Prostate gland (tissue), 2 donors: Measurements from ENCODE around the gene PDE7B. TPM values are rescaled to one million over a fixed set of nuclear protein-coding genes. Genes with fewer than 3 reads are reported as not detected.

Experiments used
- DNase-seq: peaks from one replicate; pipeline ENCODE4 v3.0.0-alpha.2; 2019; ENCODE audit warnings: low spot score
- H3K27ac ChIP-seq, 2 donors: fragments of 200-600 bp; sonication (generic); 2 replicates each; pipeline ENCODE4 v1.5.1; 2017 to 2019
- H3K27me3 ChIP-seq: fragments of 200-600 bp; sonication (generic); replicated peaks from 2 replicates; pipeline ENCODE4 v1.5.1; 2019; ENCODE audit not compliant: insufficient read depth
- H3K36me3 ChIP-seq, 2 donors: fragments of 200-600 bp; sonication (generic); 1 replicate in 1 of 2; 2 replicates in 1 of 2; pipeline versions ENCODE4 v1.5.1 to v1.8.1; 2017 to 2019
- H3K4me1 ChIP-seq: fragments of 200-600 bp; sonication (generic); replicated peaks from 2 replicates; pipeline ENCODE4 v1.5.1; 2019
- H3K4me3 ChIP-seq, 2 donors: fragments of 200-600 bp; sonication (generic); 2 replicates each; pipeline ENCODE4 v1.5.1; 2017 to 2019
- H3K9me3 ChIP-seq: fragments of 200-600 bp; sonication (generic); 2 replicates; pipeline ENCODE4 v1.5.1; 2017
- POLR2A ChIP-seq: fragments of 450-650 bp; IDR thresholded peaks from one replicate; pipeline ENCODE4 v1.6.1; 2016; ENCODE audit warnings: antibody characterized with exemption, mild to moderate bottlenecking
- POLR2AphosphoS5 ChIP-seq: sonication (generic); formaldehyde crosslinking; IDR thresholded peaks from one replicate; pipeline ENCODE4 v1.6.1; 2017; ENCODE audit warnings: antibody characterized with exemption
- WGBS: methylation state at CpG from one replicate; pipeline ENCODE4 v1.1.5; 2018; 5-methylcytosine and 5-hydroxymethylcytosine counted together
- intact Hi-C: fragments of 100-400 bp; cut with DNase I; formaldehyde crosslinking; loops from one replicate; pipeline ENCODE4 v1.14.2; 2022
- total RNA-seq, 2 donors: library from RNA; depleted of rRNA; stranded (reverse); fragments of >200 nt; gene quantifications; one replicate each; pipeline ENCODE4 v1.1.0, GENCODE V29; 2016
- TF ChIP-seq, protein P1 (sequence below), 4 experiments: fragments of 200-600 bp in 2 of 4; fragments of 450-650 bp in 2 of 4; sonication (generic) in 2 of 4; IDR thresholded peaks; 1 replicate in 3 of 4; 2 replicates in 1 of 4; pipeline ENCODE4 v1.5.1; 2016 to 2019; ENCODE audit warnings: antibody characterized with exemption in 4 of 4, mild to moderate bottlenecking in 2 of 4, moderate library complexity in 2 of 4

PDE7B gene
- total RNA-seq, 2 donors from 2014 or later: 4.7 to 6.3 TPM

DNA sequence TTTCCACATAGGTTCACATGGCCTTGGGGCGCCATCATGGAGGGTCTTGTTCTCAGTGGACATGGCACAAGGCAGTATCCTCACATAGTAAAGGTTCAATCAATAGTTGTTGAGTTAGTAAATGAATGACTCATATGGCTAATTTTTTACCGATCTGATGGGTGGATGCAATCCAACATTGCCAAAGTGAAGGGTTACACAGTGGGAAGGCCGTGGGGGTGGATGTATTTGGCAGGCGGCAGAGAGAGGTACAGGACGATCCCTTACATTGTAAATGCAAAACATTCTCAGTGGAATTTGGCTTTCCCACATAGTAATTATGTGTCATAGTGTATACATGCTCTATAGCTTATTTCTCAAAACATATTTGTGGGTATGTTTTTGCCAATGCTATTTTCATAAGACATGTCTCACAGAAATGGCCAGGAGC lies 21.0 kb upstream of the PDE7B start:
- no peak for DNase-seq
- Histone ChIP-seq H3K27ac (no peak overlapping the region), H3K9me3 (no peaks in the 10 kb centered on the region), H3K27me3 (no peaks in the 10 kb centered on the region), H3K36me3 (no peaks in the 10 kb centered on the region), H3K4me3 (no peak overlapping the region), H3K4me1 (no peaks in the 10 kb centered on the region)
- no peak for TF ChIP-seq POLR2AphosphoS5
- no peak for TF ChIP-seq POLR2A
- TF ChIP-seq, protein P1, sequence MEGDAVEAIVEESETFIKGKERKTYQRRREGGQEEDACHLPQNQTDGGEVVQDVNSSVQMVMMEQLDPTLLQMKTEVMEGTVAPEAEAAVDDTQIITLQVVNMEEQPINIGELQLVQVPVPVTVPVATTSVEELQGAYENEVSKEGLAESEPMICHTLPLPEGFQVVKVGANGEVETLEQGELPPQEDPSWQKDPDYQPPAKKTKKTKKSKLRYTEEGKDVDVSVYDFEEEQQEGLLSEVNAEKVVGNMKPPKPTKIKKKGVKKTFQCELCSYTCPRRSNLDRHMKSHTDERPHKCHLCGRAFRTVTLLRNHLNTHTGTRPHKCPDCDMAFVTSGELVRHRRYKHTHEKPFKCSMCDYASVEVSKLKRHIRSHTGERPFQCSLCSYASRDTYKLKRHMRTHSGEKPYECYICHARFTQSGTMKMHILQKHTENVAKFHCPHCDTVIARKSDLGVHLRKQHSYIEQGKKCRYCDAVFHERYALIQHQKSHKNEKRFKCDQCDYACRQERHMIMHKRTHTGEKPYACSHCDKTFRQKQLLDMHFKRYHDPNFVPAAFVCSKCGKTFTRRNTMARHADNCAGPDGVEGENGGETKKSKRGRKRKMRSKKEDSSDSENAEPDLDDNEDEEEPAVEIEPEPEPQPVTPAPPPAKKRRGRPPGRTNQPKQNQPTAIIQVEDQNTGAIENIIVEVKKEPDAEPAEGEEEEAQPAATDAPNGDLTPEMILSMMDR (IDR thresholded peaks at IDR 0.05): no peak
- WGBS: 85% methylated on average over 5 of the region's 5 CpGs
- intact Hi-C loops: no loop called here

DNA sequence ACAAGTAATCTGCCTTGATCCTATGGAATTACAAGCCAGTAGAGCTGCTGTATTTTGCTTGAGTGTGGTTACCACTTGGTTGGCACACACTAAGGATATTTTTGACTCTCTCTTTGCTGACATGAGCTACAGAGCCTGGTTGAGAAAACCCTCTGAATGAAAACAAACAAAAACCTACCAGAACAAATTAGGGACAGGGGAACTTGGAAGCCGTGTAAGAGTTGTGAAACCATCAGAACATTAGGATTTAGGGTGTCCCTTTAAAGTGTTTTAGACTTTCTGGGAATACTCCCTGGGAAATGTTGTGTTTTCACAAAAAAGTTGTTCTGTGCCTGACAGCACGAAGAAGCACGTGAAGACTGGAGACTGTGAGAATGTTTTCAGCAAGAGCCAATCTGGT lies 20.5 kb upstream of the PDE7B start:
- no peak overlapping the region for H3K27ac ChIP-seq
- no peak overlapping the region for H3K4me3 ChIP-seq
- TF ChIP-seq POLR2A (no peak), POLR2AphosphoS5 (no peak)
- TF ChIP-seq, protein P1 (IDR thresholded peaks at IDR 0.05): no peak
- WGBS: 58% methylated on average over 3 of the region's 3 CpGs
- DNase-seq: no peak
- no peaks in the 10 kb centered on the region for H3K36me3 ChIP-seq
- no peaks in the 10 kb centered on the region for H3K4me1 ChIP-seq
- no peaks in the 10 kb centered on the region for H3K9me3 ChIP-seq
- H3K27me3 ChIP-seq: no peaks in the 10 kb centered on the region
- intact Hi-C loops: no loop called here

DNA sequence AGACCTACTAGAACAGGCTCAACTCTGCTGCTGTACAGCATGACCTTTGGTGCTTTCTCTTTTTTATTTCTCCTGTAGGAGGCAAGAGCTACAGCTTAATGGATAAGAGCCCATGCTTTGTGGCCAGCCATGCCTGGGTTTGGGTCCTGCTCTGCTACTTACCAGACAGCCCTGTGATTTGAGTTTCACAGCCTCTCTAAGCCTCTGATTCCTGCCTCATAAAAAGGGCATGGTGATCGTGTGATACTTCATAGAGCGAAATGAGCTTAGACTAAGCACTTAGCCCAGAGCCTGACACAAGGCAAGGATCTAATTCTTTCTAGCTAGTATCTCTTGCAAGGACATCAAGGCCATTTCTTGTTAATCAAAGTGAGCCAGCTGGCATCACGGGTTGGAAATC lies 19.3 kb upstream of the PDE7B start:
- DNase-seq: no peak
- no peaks in the 10 kb centered on the region for H3K27me3 ChIP-seq
- no peak overlapping the region for H3K27ac ChIP-seq
- H3K4me1 ChIP-seq: no peaks in the 10 kb centered on the region
- no peak overlapping the region for H3K4me3 ChIP-seq
- no peak for TF ChIP-seq POLR2A
- TF ChIP-seq POLR2AphosphoS5: no peak
- TF ChIP-seq, protein P1 (IDR thresholded peaks at IDR 0.05): no peak
- WGBS: 62% methylated on average over 3 of the region's 3 CpGs
- intact Hi-C loops: no loop called here
- no peaks in the 10 kb centered on the region for H3K36me3 ChIP-seq
- H3K9me3 ChIP-seq: no peaks in the 10 kb centered on the region

DNA sequence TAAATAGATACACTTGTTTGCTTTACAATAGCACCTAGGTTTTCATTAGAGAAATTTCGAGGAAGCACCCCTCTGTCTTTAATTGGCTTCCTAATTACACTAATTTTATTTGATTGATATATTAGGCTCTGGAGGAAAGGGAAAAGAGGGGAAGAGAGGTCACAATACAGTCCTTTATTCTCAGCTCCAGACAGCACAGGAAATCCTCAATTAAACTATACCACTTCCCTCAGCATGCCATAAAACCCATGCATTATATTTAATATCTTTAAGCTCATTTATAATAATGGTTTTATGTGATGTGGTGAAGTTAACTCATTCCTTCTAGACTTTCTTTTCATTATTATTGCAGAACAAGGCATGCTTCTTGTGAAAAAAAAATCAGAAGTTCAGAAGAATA lies 17.7 kb upstream of the PDE7B start:
- intact Hi-C loops: no loop called here
- H3K36me3 ChIP-seq: no peaks in the 10 kb centered on the region
- H3K27ac ChIP-seq: no peak overlapping the region
- TF ChIP-seq, protein P1 (IDR thresholded peaks at IDR 0.05): no peak
- TF ChIP-seq POLR2A: no peak
- no peaks in the 10 kb centered on the region for H3K27me3 ChIP-seq
- 42% methylated on average over 1 of the region's 1 CpG for WGBS
- no peak overlapping the region for H3K4me3 ChIP-seq
- H3K9me3 ChIP-seq: no peaks in the 10 kb centered on the region
- no peak for DNase-seq
- no peaks in the 10 kb centered on the region for H3K4me1 ChIP-seq

DNA sequence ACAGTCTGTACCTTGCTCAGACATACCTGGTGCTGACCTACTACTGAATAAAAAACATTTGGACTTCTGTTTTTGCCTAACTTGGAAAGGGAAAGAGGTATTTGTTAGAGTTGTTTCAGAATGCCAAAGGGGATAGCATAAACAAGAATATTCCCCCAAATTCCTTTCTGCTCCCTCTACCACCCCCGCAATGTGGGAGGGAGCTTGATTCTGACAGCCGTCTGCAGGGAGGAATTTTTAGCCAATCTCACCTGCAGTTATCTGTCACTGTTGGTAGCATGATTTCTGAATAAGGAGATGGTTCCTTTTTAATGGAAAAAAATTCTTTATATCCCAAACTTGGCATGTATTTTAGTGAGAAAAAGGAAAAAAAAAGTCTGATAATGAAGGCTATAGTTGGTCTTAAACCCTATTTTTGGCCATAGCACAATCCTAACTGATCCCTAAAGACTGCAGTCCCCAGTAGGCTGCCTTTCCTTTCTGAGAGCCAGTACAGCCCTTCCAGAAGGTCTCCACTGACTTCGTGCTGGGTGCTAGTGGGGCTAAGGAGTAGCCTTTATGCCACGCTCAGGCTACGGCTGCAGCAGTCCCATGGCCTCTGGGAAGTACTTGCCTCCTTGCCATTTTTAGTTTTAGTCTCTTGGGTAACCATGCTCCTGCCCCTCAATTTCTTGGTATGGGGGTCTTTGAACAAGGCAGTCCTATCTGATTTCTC lies 13.6 kb upstream of the PDE7B start:
- intact Hi-C loops: no loop called here
- no peaks in the 10 kb centered on the region for H3K9me3 ChIP-seq
- no peak overlapping the region for H3K4me3 ChIP-seq
- DNase-seq: no peak
- no peak overlapping the region for H3K27ac ChIP-seq
- H3K27me3 ChIP-seq: no peaks in the 10 kb centered on the region
- TF ChIP-seq, protein P1 (IDR thresholded peaks at IDR 0.05): no peak
- TF ChIP-seq POLR2AphosphoS5 (no peak), POLR2A (no peak)
- WGBS: 90% methylated on average over 5 of the region's 5 CpGs
- no peaks in the 10 kb centered on the region for H3K4me1 ChIP-seq
- no peaks in the 10 kb centered on the region for H3K36me3 ChIP-seq
